ENCODE measurements around the gene ZNF780B.

ZNF780B gene

GRCh38 chr19:40081411-40081810 is 25.4 kb upstream of the ZNF780B start:
- TF ChIP-seq CTCF (IDR thresholded peaks at IDR 0.05; ENCODE audit: unreplicated experiment in 3 of 3): no peak
- Mint-ChIP-seq H3K4me1 (no peaks in the 10 kb centered on the region), H3K4me3 (no peak overlapping the region)

GRCh38 chr19:40080289-40080688 is 24.3 kb upstream of the ZNF780B start:
- Mint-ChIP-seq H3K9me3 (peaks cover 54% of the 10 kb centered on the region), H3K27ac (no peak overlapping the region), H3K4me1 (no peaks in the 10 kb centered on the region), H3K4me3 (no peak overlapping the region), H3K27me3 (ENCODE audit: low read depth) (no peaks in the 10 kb centered on the region), H3K36me3 (ENCODE audit: low read depth) (peaks cover 93% of the 10 kb centered on the region)
- TF ChIP-seq CTCF (IDR thresholded peaks at IDR 0.05; ENCODE audit: unreplicated experiment in 3 of 3): no peak

More at GRCh38 chr19:40081411-40081810, 25.4 kb upstream of the ZNF780B start:
- peaks cover 82% of the 10 kb centered on the region for H3K36me3 Mint-ChIP-seq (ENCODE audit: low read depth)
- no peaks in the 10 kb centered on the region for H3K27me3 Mint-ChIP-seq (ENCODE audit: low read depth)
- no peak overlapping the region for H3K27ac Mint-ChIP-seq
- H3K9me3 Mint-ChIP-seq: peaks cover 43% of the 10 kb centered on the region

GRCh38 chr19:40078377-40078776 is 22.3 kb upstream of the ZNF780B start:
- Mint-ChIP-seq H3K9me3 (peaks cover 71% of the 10 kb centered on the region), H3K4me3 (no peak overlapping the region), H3K36me3 (ENCODE audit: low read depth) (peaks cover 99% of the 10 kb centered on the region), H3K27me3 (ENCODE audit: low read depth) (no peaks in the 10 kb centered on the region), H3K27ac (no peak overlapping the region), H3K4me1 (no peaks in the 10 kb centered on the region)
- no peak for TF ChIP-seq CTCF (IDR thresholded peaks at IDR 0.05; ENCODE audit: unreplicated experiment in 3 of 3)

GRCh38 chr19:40070058-40070457 is 14.0 kb upstream of the ZNF780B start:
- no peak for TF ChIP-seq CTCF (IDR thresholded peaks at IDR 0.05; ENCODE audit: unreplicated experiment in 3 of 3)
- no peaks in the 10 kb centered on the region for H3K4me1 Mint-ChIP-seq
- H3K4me3 Mint-ChIP-seq: no peak overlapping the region
- no peaks in the 10 kb centered on the region for H3K27me3 Mint-ChIP-seq (ENCODE audit: low read depth)
- no peak overlapping the region for H3K27ac Mint-ChIP-seq
- H3K9me3 Mint-ChIP-seq: peaks cover 65% of the 10 kb centered on the region
- peaks cover 72% of the 10 kb centered on the region for H3K36me3 Mint-ChIP-seq (ENCODE audit: low read depth)

GRCh38 chr19:40059624-40060023 is 3.6 kb upstream of the ZNF780B start:
- peaks cover 55% of the 10 kb centered on the region for H3K9me3 Mint-ChIP-seq
- no peak overlapping the region for H3K27ac Mint-ChIP-seq
- H3K4me1 Mint-ChIP-seq: peaks cover 15% of the 10 kb centered on the region
- H3K4me3 Mint-ChIP-seq: no peak overlapping the region
- TF ChIP-seq CTCF (IDR thresholded peaks at IDR 0.05; ENCODE audit: unreplicated experiment in 3 of 3): no peak
- no peaks in the 10 kb centered on the region for H3K27me3 Mint-ChIP-seq (ENCODE audit: low read depth)
- H3K36me3 Mint-ChIP-seq (ENCODE audit: low read depth): peaks cover 28% of the 10 kb centered on the region

GRCh38 chr19:40057166-40057565 is 1.1 kb upstream of the ZNF780B start:
- Mint-ChIP-seq H3K9me3 (peaks cover 64% of the 10 kb centered on the region), H3K36me3 (ENCODE audit: low read depth) (peaks cover 51% of the 10 kb centered on the region), H3K4me3 (peak overlapping the region; percentile 99 to 100 (median 99)), H3K27ac (no peak overlapping the region), H3K27me3 (ENCODE audit: low read depth) (no peaks in the 10 kb centered on the region), H3K4me1 (peaks cover 21% of the 10 kb centered on the region)
- no peak for TF ChIP-seq CTCF (IDR thresholded peaks at IDR 0.05; ENCODE audit: unreplicated experiment in 3 of 3)

Measured in nephron (organoid).